ENCODE data around the gene PLEKHA5. TPM values are rescaled to one million over a fixed set of nuclear protein-coding genes. Genes with fewer than 3 reads are reported as not detected.

Gene PLEKHA5
- total and polyA plus RNA-seq, 4 donors, result 4.9 to 88.5 (median 20.9) TPM

DNA sequence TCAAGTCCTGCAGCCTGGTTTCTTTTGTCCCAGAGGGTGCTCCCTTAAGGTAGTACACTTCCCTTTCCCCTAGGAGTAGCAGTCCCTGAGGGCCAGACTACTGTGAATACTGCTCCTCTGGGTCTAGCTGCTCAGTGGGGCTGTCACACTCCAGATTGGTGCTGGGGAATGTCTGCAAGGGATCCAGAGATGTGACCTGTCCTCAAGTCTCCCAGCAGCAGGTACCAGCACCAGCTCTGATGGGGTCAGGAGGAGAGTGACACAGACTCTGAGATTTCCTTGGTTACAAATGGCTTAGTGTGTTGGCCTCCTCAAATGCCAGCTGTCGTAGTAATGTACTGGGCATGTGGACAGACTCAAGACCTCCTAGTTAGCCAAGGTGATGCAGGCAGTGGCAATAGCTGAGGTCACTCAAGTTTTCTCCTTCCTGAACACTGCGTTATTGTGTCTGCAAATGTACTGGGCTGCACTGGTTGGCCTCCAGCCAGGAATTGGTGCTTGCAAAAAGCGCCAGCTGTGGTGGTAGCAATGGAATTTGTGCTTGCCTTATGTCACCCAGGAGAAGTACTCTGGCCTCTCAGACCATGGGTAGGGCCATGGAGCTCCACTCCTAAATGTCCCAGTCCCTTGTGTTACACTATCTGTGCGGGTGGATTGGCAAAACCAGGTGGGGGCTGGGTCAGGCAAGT, 273.4 kb downstream of the PLEKHA5 start:
- H3K4me3 ChIP-seq, result no peak overlapping the region
- peaks cover 0 to 5% (median 0%) of the 10 kb centered on the region in 4 donors for H3K9me3 ChIP-seq (ENCODE audit: control insufficient read depth in 4 of 4, insufficient read depth in 3 of 4, low read length in 3 of 4)
- H3K4me1 ChIP-seq (ENCODE audit: control insufficient read depth in 5 of 5, insufficient read depth in 5 of 5, low read length in 5 of 5), result peaks cover 0 to 7% (median 0%) of the 10 kb centered on the region in 5 donors
- H3K36me3 ChIP-seq (ENCODE audit: control insufficient read depth in 4 of 4, insufficient read depth in 4 of 4, low read length in 4 of 4), result no peaks in the 10 kb centered on the region
- 69 to 82% methylated on average over 4 of the region's 4 CpGs for WGBS, 2 donors
- TF ChIP-seq, protein P1, sequence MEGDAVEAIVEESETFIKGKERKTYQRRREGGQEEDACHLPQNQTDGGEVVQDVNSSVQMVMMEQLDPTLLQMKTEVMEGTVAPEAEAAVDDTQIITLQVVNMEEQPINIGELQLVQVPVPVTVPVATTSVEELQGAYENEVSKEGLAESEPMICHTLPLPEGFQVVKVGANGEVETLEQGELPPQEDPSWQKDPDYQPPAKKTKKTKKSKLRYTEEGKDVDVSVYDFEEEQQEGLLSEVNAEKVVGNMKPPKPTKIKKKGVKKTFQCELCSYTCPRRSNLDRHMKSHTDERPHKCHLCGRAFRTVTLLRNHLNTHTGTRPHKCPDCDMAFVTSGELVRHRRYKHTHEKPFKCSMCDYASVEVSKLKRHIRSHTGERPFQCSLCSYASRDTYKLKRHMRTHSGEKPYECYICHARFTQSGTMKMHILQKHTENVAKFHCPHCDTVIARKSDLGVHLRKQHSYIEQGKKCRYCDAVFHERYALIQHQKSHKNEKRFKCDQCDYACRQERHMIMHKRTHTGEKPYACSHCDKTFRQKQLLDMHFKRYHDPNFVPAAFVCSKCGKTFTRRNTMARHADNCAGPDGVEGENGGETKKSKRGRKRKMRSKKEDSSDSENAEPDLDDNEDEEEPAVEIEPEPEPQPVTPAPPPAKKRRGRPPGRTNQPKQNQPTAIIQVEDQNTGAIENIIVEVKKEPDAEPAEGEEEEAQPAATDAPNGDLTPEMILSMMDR (IDR thresholded peaks at IDR 0.05; ENCODE audit: control extremely low read depth, extremely low read depth), result no peak
- ATAC-seq (ENCODE audit: insufficient read depth, low FRiP score) (no peak), DNase-seq (peak; percentile 36 to 65 (median 53))
- no peak overlapping the region for H3K9ac ChIP-seq (ENCODE audit: insufficient read depth in 1 of 2, low read length in 2 of 2)
- H3K27ac ChIP-seq (ENCODE audit: low read depth in 1 of 2, low read length in 1 of 2), result peak overlapping the region in 1 of 2 donors; percentile 10
- no peaks in the 10 kb centered on the region for H3K27me3 ChIP-seq (ENCODE audit: control insufficient read depth in 3 of 3, insufficient read depth in 3 of 3, low read length in 2 of 3)

DNA sequence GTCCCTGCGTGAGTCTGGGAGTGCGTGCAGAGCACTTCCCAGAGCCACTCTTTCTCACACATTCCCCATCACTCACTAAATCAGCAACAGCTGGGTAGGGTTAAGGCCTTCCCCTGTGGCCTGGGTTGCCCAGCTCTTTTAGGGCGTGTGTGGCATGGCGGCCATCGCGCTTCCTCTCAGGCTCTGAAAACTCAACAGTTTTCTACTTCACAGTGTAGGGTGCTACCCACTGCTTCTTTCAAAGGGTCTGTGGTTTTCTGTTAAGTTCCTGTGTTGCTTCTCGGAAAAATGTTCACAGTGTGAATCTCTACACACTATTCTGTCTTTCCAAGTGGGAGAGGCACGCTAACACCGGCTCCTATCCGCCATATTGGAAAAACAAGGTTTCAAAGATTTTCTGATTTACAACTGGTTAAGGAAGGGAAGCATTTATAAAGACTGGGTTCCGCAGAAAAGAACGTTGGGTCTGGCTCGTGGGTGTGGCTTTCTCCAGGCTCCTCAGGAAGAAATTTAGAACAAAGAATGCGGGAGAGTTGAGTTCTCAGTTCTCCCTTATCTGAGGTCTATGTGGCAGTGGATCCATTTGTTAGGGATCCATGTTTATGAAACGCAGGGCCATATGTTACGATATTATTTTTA, 274.8 kb downstream of the PLEKHA5 start:
- WGBS, 2 donors, result 92 to 94% methylated on average over 16 of the region's 16 CpGs
- Histone ChIP-seq H3K4me1 (ENCODE audit: control insufficient read depth in 5 of 5, insufficient read depth in 5 of 5, low read length in 5 of 5) (peaks cover 0 to 7% (median 0%) of the 10 kb centered on the region in 5 donors), H3K9me3 (ENCODE audit: control insufficient read depth in 4 of 4, insufficient read depth in 3 of 4, low read length in 3 of 4) (peaks cover 0 to 5% (median 0%) of the 10 kb centered on the region in 4 donors), H3K27ac (ENCODE audit: low read depth in 1 of 2, low read length in 1 of 2) (no peak overlapping the region), H3K36me3 (ENCODE audit: control insufficient read depth in 4 of 4, insufficient read depth in 4 of 4, low read length in 4 of 4) (no peaks in the 10 kb centered on the region), H3K27me3 (ENCODE audit: control insufficient read depth in 3 of 3, insufficient read depth in 3 of 3, low read length in 2 of 3) (no peaks in the 10 kb centered on the region), H3K9ac (ENCODE audit: insufficient read depth in 1 of 2, low read length in 2 of 2) (no peak overlapping the region), H3K4me3 (no peak overlapping the region)
- TF ChIP-seq, protein P1 (IDR thresholded peaks at IDR 0.05; ENCODE audit: control extremely low read depth, extremely low read depth), result no peak
- no peak for DNase-seq
- no peak for ATAC-seq (ENCODE audit: insufficient read depth, low FRiP score)

DNA sequence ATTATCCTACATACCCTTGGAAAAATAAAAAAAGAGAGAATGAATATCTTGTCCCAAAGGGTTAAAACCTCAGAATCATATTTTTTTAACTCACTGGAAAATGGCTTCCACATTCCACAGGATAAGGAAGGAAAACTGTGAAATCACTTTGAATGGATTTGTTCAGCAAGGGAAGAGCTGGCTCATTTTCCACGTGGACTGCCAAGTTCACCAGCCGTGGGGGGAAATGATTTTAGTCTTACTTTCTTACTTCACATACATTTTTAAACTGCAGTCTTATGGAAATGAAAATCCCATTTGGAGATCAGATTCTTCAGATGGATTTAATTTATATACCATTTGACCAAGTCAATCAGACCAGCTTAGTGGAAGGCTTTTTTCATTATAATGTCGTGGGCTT, 279.8 kb downstream of the PLEKHA5 start:
- no peaks in the 10 kb centered on the region for H3K36me3 ChIP-seq (ENCODE audit: control insufficient read depth in 4 of 4, insufficient read depth in 4 of 4, low read length in 4 of 4)
- H3K9me3 ChIP-seq (ENCODE audit: control insufficient read depth in 4 of 4, insufficient read depth in 3 of 4, low read length in 3 of 4), result no peaks in the 10 kb centered on the region
- peaks cover 0 to 13% (median 7%) of the 10 kb centered on the region in 5 donors for H3K4me1 ChIP-seq (ENCODE audit: control insufficient read depth in 5 of 5, insufficient read depth in 5 of 5, low read length in 5 of 5)
- H3K27me3 ChIP-seq (ENCODE audit: control insufficient read depth in 3 of 3, insufficient read depth in 3 of 3, low read length in 2 of 3), result no peaks in the 10 kb centered on the region
- 25 to 36% methylated on average over 3 of the region's 3 CpGs for WGBS, 2 donors
- H3K27ac ChIP-seq (ENCODE audit: low read depth in 1 of 2, low read length in 1 of 2), result no peak overlapping the region
- H3K4me3 ChIP-seq, result no peak overlapping the region
- DNase-seq (peak in 2 of 3 donors; percentile 58 to 61), ATAC-seq (ENCODE audit: insufficient read depth, low FRiP score) (no peak)
- TF ChIP-seq, protein P1 (IDR thresholded peaks at IDR 0.05; ENCODE audit: control extremely low read depth, extremely low read depth), result no peak
- H3K9ac ChIP-seq (ENCODE audit: insufficient read depth in 1 of 2, low read length in 2 of 2), result no peak overlapping the region

All from lung (tissue), 12 donors.